HG02938 (cell line): ENCODE measurements around the gene NCOA3.

Experiments
- ATAC-seq: cut with Tn5 transposase; IDR thresholded peaks from one replicate; pipeline ENCODE4 v1.9.1; 2021; ENCODE audit warnings: mild to moderate bottlenecking, moderate library complexity; ENCODE audit not compliant: unreplicated experiment

NCOA3 gene

GRCh38 chr20:47699818-47700217 lies 198.1 kb downstream of the NCOA3 start:
- ATAC-seq = no peak

- no peak for ATAC-seq
Observed at GRCh38 chr20:47700327-47700726, 198.6 kb downstream of the NCOA3 start.

- no peak for ATAC-seq
Observed at GRCh38 chr20:47701612-47702011, 199.9 kb downstream of the NCOA3 start.

GRCh38 chr20:47703748-47704147 lies 202.1 kb downstream of the NCOA3 start:
- no peak for ATAC-seq

GRCh38 chr20:47704746-47705496 lies 203.2 kb downstream of the NCOA3 start:
- no peak for ATAC-seq

GRCh38 chr20:47705497-47705856 lies 203.8 kb downstream of the NCOA3 start:
- ATAC-seq = no peak

- ATAC-seq = no peak
Observed at GRCh38 chr20:47706345-47706744, 204.7 kb downstream of the NCOA3 start.
